AG04450 (cell line): Measurements from ENCODE around the gene HRK. TPM values are rescaled to one million over a fixed set of nuclear protein-coding genes. Genes with fewer than 3 reads are reported as not detected.
"Not testable (repeated sequence)": the region's sequence is repeated elsewhere in the genome, so short reads cannot be mapped to it uniquely, and the experiment has no call there.

Experiments used
- CTCF ChIA-PET: fragments of 300-600, 350-600 bp; formaldehyde crosslinking; extraction: SDS; loops from one replicate; lab custom pipeline; 2022; ENCODE audit warnings: antibody characterized with exemption, inconsistent platforms; lab: Charles Lee
- POLR2A ChIA-PET: fragments of 350-600 bp; formaldehyde crosslinking; extraction: SDS; loops from one replicate; lab custom pipeline; 2021; ENCODE audit warnings: antibody characterized with exemption, inconsistent platforms; lab: Yijun Ruan, JAX
- DNase-seq: peaks from one replicate; pipeline ENCODE4 v3.0.0-alpha.2; 2011; ENCODE audit warnings: low read depth, low spot score
- H3K27ac ChIP-seq: one replicate; pipeline ENCODE4 v1.5.1; 2012; ENCODE audit warnings: low read depth, low read length, control low read depth
- H3K27me3 ChIP-seq: one replicate; pipeline ENCODE4 v1.6.0; 2012; ENCODE audit warnings: low read length; ENCODE audit not compliant: control insufficient read depth, insufficient read depth
- H3K4me3 ChIP-seq: 2 replicates; pipeline ENCODE4 v1.5.1; 2011; ENCODE audit warnings: mild to moderate bottlenecking, low read depth, low read length, control low read depth
- H3K9me3 ChIP-seq: 2 replicates; pipeline ENCODE4 v1.5.1; 2012; ENCODE audit warnings: low read length; ENCODE audit not compliant: control insufficient read depth, insufficient read depth
- CTCF ChIP-seq: IDR thresholded peaks from 2 replicates; pipeline ENCODE4 v1.5.1; 2011; ENCODE audit warnings: low read depth, low read length, control low read depth, inconsistent platforms
- polyA plus RNA-seq: library from polyadenylated mRNA; depleted of rRNA; stranded (reverse); fragments of >200 nt; gene quantifications from 2 replicates; pipeline ENCODE4 v1.2.3, GENCODE V29; 2011

Gene HRK
- polyA plus RNA-seq, 1 experiment = not detected

DNA sequence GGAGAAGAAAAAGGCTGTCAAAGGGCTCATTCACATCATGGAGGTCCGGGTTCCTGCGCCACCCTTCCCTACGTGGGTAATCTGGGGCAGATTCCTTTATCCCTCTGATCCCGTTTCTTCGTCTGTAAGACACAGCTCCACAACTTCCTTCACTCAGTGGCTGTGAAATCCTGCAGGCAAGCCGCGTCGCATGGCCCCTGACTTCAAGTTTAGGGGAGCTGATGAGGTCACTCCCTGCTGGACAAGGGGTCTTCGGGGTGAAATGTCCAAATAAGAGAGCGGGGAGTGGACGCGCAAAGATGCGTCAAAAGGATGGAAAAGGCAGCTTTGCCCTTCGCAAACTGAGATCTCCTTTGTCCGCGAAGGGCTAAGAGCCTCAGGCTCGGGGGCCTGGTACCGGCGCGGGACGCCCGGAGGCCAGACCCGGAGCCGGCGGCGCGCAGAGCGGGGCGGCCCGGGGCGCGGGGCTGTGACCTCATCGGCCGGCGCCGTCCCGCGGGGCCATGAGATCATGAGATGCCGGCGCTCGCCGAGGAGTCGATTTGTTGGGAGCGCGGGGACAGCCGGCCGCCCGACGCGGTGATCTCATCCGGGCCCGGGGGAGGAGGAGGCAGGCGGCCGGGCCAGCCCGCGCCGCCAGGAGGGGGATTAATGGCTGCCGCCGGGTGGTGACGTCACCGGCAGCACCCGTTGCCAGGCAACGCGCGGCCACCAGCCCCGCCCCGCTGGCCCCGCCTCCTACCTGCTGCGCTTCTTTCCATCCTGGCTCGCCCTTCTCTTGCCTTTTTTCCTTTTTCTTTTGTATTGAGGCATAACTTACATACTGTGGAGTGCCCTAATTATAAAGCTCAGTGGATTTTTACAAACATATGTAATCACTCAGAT lies 62.1 kb downstream of the HRK start:
- CTCF ChIA-PET = no interaction called here
- no peak for TF ChIP-seq CTCF
- H3K9me3 ChIP-seq = no peaks in the 10 kb centered on the region
- H3K27ac ChIP-seq = peak overlapping the region; percentile 96
- peak overlapping the region; percentile 97 for H3K4me3 ChIP-seq
- peaks cover 5% of the 10 kb centered on the region for H3K27me3 ChIP-seq
- DNase-seq = peak; percentile 83
- POLR2A ChIA-PET = interaction anchor here (0.5 kb wide), 1 partner anchor 24 kb away, joined by 10 read pairs; no protein-coding TSS in a partner anchor

- ChIA-PET POLR2A (no interaction called here), CTCF (no interaction called here)
- Histone ChIP-seq H3K4me3 (peak overlapping the region; percentile 97), H3K27ac (peak overlapping the region; percentile 96), H3K27me3 (peaks cover 5% of the 10 kb centered on the region), H3K9me3 (no peaks in the 10 kb centered on the region)
- DNase-seq = no peak
- TF ChIP-seq CTCF = no peak
Measured at GRCh38 chr12:116818341-116818856, 62.8 kb downstream of the HRK start.

- H3K4me3 ChIP-seq, POLR2A ChIA-PET: not testable (repeated sequence)
- CTCF ChIA-PET = interaction anchor here (0.7 kb wide), 1 partner anchor 347 kb away, joined by 3 read pairs; no protein-coding TSS in a partner anchor
Measured at GRCh38 chr12:116814766-116815165, 66.5 kb downstream of the HRK start.

DNA sequence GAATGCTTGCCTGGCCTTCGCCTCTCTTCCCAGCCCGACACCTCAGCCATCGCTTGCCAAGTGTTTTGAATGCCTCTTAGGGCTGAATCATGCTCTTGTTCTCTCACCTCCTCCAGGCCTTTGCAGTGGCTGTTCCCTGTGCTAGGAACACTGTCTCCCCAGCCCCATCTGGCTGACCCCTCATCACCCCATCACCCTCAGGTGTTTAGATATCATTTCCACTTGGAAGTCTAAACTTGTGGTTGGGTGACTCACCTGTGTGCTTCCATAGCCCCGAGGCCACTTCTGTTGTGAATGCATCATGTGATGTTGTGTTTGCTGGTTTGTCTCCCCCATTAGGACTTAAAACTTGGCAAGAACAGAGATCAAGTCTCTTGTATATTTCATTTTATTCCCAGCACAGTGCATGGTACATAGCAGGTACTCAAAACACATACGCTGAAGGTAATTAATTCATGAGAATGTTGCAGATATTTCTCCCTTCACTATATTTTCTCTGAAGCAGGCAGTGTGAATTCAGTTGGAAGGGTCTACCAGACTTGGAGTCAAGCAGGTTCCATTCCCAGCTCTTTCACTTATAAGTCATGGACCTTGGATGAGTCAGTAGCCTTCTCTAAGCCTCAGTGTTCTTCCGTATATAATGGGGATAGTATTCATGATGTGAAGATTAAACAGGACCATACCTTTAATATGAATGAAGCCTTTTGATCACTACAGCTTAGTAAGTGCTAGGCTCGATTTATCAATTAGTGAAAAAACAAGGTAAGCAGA lies 67.8 kb downstream of the HRK start:
- ChIA-PET CTCF (interaction anchor here (0.5 kb wide), 1 partner anchor 16 kb away, joined by 3 read pairs; no protein-coding TSS in a partner anchor), POLR2A (no interaction called here)
- H3K4me3 ChIP-seq = no peak overlapping the region
- H3K9me3 ChIP-seq = no peaks in the 10 kb centered on the region
- no peak for TF ChIP-seq CTCF
- DNase-seq = no peak
- H3K27me3 ChIP-seq = no peaks in the 10 kb centered on the region
- no peak overlapping the region for H3K27ac ChIP-seq

More at GRCh38 chr12:116814766-116815165, 66.5 kb downstream of the HRK start:
- not testable (repeated sequence) for H3K27ac ChIP-seq, H3K9me3 ChIP-seq, DNase-seq, H3K27me3 ChIP-seq

GRCh38 chr12:116812238-116812637 lies 69.0 kb downstream of the HRK start:
- CTCF ChIA-PET = no interaction called here

More at GRCh38 chr12:116812238-116812637, 69.0 kb downstream of the HRK start:
- TF ChIP-seq CTCF = no peak
- H3K27ac ChIP-seq = no peak overlapping the region
- H3K27me3 ChIP-seq = no peaks in the 10 kb centered on the region
- POLR2A ChIA-PET = no interaction called here
- no peak overlapping the region for H3K4me3 ChIP-seq
- H3K9me3 ChIP-seq = no peaks in the 10 kb centered on the region
- no peak for DNase-seq
